ENCODE data around the gene EBP. TPM values are rescaled to one million over a fixed set of nuclear protein-coding genes. Genes with fewer than 3 reads are reported as not detected.

EBP gene
- total and polyA plus RNA-seq, 9 of the 15 experiments (the other 6 are each of a cell fraction or from before 2014, with no cell fraction given), result 228 to 987 (median 274) TPM

DNA sequence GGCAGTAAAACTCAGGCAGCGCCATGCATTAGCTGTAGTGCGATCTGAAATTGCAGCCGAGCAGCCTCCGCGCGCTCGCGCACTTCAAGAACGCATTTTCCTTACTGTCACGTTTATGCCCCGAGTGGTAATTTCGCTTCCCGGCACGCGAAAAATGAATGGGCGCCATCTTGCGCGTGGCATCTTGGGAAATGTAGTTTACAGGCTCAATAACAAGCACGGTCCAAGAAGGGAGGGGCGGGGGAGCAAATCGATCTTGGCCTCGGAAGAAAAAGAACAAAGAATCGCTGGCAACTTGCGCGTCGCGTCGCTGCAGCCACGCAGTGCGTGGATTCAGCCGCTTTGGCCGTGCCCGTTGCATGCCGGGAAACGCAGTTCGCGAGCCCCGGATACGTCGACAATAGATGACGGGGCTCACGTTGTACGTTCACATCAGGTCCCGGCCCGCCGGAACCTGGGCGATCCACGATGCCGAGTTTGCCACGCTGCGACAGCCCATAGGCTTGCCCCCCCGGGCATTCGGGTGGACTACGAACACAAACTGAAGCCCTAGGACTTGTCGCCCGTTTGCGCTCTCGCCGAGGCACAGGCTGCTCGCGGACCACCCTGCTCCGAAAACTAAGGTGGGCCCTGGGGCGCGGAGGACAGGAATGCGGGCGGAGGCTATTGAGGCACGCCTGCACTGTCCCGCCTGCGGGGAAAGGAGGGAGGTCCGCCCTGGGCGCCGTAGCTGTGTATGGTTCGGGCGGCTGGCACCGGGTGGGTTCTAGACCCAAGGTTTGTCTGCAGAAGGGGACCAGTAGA is 45.6 kb upstream of the EBP start, which contains the start of gene FTSJ1 (continued):
- no peak; a peak in 2 of 4 replicates for TF ChIP-seq SIN3A (IDR thresholded peaks at IDR 0.05; ENCODE audit: borderline replicate concordance in 2 of 2, control insufficient read depth in 1 of 2, low read depth in 2 of 2, low read length in 2 of 2)
- TF ChIP-seq, protein P1, sequence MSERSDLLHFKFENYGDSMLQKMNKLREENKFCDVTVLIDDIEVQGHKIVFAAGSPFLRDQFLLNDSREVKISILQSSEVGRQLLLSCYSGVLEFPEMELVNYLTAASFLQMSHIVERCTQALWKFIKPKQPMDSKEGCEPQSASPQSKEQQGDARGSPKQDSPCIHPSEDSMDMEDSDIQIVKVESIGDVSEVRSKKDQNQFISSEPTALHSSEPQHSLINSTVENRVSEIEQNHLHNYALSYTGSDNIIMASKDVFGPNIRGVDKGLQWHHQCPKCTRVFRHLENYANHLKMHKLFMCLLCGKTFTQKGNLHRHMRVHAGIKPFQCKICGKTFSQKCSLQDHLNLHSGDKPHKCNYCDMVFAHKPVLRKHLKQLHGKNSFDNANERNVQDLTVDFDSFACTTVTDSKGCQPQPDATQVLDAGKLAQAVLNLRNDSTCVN (CRISPR knock-in tag; IDR thresholded peaks at IDR 0.05), result no peak
- TF ChIP-seq KLF13 (tag; IDR thresholded peaks at IDR 0.05; ENCODE audit: borderline replicate concordance, low read depth), result no peak
- TF ChIP-seq SRF (CRISPR knock-in tag; IDR thresholded peaks at IDR 0.05), result no peak
- no peak for TF ChIP-seq ZBTB8A (IDR thresholded peaks at IDR 0.05; ENCODE audit: partially characterized antibody)
- no peak for TF ChIP-seq KAT2B (IDR thresholded peaks at IDR 0.05; ENCODE audit: low read depth, low read length)
- no peak for TF ChIP-seq CBFB (CRISPR knock-in tag; IDR thresholded peaks at IDR 0.05)
- TF ChIP-seq ZNF408 (CRISPR knock-in tag; IDR thresholded peaks at IDR 0.05; ENCODE audit: low read depth), result no peak
- no peak for TF ChIP-seq SRSF7 (optimal IDR thresholded peaks at IDR 0.05; ENCODE audit: low read depth, low read length)
- TF ChIP-seq ZNF212 (CRISPR knock-in tag; IDR thresholded peaks at IDR 0.05), result no peak
- 0 out of 2 replicates have a peak, but pooled peaks have one; percentile 50 for TF ChIP-seq NR1H2 (CRISPR knock-in tag; IDR thresholded peaks at IDR 0.05)
- TF ChIP-seq, protein P2, sequence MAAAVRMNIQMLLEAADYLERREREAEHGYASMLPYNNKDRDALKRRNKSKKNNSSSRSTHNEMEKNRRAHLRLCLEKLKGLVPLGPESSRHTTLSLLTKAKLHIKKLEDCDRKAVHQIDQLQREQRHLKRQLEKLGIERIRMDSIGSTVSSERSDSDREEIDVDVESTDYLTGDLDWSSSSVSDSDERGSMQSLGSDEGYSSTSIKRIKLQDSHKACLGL (CRISPR knock-in tag; IDR thresholded peaks at IDR 0.05; ENCODE audit: borderline replicate concordance, poor library complexity, severe bottlenecking), result no peak
- TF ChIP-seq SMARCC2 (IDR thresholded peaks at IDR 0.05; ENCODE audit: low read depth), result no peak
- no peak for TF ChIP-seq NR2F6 (CRISPR knock-in tag; IDR thresholded peaks at IDR 0.05)
- TF ChIP-seq NRF1 (conservative IDR thresholded peaks at IDR 0.05 in 1 of 2, IDR thresholded peaks at IDR 0.05 in 1 of 2), result peak; percentile 81 to 84
- TF ChIP-seq, protein P3, sequence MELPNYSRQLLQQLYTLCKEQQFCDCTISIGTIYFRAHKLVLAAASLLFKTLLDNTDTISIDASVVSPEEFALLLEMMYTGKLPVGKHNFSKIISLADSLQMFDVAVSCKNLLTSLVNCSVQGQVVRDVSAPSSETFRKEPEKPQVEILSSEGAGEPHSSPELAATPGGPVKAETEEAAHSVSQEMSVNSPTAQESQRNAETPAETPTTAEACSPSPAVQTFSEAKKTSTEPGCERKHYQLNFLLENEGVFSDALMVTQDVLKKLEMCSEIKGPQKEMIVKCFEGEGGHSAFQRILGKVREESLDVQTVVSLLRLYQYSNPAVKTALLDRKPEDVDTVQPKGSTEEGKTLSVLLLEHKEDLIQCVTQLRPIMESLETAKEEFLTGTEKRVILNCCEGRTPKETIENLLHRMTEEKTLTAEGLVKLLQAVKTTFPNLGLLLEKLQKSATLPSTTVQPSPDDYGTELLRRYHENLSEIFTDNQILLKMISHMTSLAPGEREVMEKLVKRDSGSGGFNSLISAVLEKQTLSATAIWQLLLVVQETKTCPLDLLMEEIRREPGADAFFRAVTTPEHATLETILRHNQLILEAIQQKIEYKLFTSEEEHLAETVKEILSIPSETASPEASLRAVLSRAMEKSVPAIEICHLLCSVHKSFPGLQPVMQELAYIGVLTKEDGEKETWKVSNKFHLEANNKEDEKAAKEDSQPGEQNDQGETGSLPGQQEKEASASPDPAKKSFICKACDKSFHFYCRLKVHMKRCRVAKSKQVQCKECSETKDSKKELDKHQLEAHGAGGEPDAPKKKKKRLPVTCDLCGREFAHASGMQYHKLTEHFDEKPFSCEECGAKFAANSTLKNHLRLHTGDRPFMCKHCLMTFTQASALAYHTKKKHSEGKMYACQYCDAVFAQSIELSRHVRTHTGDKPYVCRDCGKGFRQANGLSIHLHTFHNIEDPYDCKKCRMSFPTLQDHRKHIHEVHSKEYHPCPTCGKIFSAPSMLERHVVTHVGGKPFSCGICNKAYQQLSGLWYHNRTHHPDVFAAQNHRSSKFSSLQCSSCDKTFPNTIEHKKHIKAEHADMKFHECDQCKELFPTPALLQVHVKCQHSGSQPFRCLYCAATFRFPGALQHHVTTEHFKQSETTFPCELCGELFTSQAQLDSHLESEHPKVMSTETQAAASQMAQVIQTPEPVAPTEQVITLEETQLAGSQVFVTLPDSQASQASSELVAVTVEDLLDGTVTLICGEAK (IDR thresholded peaks at IDR 0.05), result peak; percentile 65
- TF ChIP-seq, protein P3 (CRISPR knock-in tag; IDR thresholded peaks at IDR 0.05), result no peak
